ENCODE measurements around the gene ZNF148.

- TF ChIP-seq, protein P1, sequence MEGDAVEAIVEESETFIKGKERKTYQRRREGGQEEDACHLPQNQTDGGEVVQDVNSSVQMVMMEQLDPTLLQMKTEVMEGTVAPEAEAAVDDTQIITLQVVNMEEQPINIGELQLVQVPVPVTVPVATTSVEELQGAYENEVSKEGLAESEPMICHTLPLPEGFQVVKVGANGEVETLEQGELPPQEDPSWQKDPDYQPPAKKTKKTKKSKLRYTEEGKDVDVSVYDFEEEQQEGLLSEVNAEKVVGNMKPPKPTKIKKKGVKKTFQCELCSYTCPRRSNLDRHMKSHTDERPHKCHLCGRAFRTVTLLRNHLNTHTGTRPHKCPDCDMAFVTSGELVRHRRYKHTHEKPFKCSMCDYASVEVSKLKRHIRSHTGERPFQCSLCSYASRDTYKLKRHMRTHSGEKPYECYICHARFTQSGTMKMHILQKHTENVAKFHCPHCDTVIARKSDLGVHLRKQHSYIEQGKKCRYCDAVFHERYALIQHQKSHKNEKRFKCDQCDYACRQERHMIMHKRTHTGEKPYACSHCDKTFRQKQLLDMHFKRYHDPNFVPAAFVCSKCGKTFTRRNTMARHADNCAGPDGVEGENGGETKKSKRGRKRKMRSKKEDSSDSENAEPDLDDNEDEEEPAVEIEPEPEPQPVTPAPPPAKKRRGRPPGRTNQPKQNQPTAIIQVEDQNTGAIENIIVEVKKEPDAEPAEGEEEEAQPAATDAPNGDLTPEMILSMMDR (IDR thresholded peaks at IDR 0.05): no peak
- TF ChIP-seq PREB (CRISPR knock-in tag; IDR thresholded peaks at IDR 0.05; ENCODE audit: borderline replicate concordance): no peak
- TF ChIP-seq ZNF416 (CRISPR knock-in tag; IDR thresholded peaks at IDR 0.05): no peak
- no peak for TF ChIP-seq ZBTB21 (CRISPR knock-in tag; IDR thresholded peaks at IDR 0.05; ENCODE audit: borderline replicate concordance)
- no peak for TF ChIP-seq SP1 (CRISPR knock-in tag; conservative IDR thresholded peaks at IDR 0.05)
- TF ChIP-seq SMAD3 (CRISPR knock-in tag; IDR thresholded peaks at IDR 0.05; ENCODE audit: borderline replicate concordance): no peak
- TF ChIP-seq, protein P2, sequence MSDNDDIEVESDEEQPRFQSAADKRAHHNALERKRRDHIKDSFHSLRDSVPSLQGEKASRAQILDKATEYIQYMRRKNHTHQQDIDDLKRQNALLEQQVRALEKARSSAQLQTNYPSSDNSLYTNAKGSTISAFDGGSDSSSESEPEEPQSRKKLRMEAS (CRISPR knock-in tag; IDR thresholded peaks at IDR 0.05): no peak
- TF ChIP-seq, protein P3, sequence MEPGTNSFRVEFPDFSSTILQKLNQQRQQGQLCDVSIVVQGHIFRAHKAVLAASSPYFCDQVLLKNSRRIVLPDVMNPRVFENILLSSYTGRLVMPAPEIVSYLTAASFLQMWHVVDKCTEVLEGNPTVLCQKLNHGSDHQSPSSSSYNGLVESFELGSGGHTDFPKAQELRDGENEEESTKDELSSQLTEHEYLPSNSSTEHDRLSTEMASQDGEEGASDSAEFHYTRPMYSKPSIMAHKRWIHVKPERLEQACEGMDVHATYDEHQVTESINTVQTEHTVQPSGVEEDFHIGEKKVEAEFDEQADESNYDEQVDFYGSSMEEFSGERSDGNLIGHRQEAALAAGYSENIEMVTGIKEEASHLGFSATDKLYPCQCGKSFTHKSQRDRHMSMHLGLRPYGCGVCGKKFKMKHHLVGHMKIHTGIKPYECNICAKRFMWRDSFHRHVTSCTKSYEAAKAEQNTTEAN (CRISPR knock-in tag; IDR thresholded peaks at IDR 0.05): no peak
- TF ChIP-seq, protein P4, sequence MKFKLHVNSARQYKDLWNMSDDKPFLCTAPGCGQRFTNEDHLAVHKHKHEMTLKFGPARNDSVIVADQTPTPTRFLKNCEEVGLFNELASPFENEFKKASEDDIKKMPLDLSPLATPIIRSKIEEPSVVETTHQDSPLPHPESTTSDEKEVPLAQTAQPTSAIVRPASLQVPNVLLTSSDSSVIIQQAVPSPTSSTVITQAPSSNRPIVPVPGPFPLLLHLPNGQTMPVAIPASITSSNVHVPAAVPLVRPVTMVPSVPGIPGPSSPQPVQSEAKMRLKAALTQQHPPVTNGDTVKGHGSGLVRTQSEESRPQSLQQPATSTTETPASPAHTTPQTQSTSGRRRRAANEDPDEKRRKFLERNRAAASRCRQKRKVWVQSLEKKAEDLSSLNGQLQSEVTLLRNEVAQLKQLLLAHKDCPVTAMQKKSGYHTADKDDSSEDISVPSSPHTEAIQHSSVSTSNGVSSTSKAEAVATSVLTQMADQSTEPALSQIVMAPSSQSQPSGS (CRISPR knock-in tag; IDR thresholded peaks at IDR 0.05; ENCODE audit: borderline replicate concordance, low read depth): no peak
- TF ChIP-seq, protein P5, sequence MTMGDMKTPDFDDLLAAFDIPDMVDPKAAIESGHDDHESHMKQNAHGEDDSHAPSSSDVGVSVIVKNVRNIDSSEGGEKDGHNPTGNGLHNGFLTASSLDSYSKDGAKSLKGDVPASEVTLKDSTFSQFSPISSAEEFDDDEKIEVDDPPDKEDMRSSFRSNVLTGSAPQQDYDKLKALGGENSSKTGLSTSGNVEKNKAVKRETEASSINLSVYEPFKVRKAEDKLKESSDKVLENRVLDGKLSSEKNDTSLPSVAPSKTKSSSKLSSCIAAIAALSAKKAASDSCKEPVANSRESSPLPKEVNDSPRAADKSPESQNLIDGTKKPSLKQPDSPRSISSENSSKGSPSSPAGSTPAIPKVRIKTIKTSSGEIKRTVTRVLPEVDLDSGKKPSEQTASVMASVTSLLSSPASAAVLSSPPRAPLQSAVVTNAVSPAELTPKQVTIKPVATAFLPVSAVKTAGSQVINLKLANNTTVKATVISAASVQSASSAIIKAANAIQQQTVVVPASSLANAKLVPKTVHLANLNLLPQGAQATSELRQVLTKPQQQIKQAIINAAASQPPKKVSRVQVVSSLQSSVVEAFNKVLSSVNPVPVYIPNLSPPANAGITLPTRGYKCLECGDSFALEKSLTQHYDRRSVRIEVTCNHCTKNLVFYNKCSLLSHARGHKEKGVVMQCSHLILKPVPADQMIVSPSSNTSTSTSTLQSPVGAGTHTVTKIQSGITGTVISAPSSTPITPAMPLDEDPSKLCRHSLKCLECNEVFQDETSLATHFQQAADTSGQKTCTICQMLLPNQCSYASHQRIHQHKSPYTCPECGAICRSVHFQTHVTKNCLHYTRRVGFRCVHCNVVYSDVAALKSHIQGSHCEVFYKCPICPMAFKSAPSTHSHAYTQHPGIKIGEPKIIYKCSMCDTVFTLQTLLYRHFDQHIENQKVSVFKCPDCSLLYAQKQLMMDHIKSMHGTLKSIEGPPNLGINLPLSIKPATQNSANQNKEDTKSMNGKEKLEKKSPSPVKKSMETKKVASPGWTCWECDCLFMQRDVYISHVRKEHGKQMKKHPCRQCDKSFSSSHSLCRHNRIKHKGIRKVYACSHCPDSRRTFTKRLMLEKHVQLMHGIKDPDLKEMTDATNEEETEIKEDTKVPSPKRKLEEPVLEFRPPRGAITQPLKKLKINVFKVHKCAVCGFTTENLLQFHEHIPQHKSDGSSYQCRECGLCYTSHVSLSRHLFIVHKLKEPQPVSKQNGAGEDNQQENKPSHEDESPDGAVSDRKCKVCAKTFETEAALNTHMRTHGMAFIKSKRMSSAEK (CRISPR knock-in tag; IDR thresholded peaks at IDR 0.05; ENCODE audit: borderline replicate concordance): no peak
- no peak for TF ChIP-seq ZNF671 (CRISPR knock-in tag; IDR thresholded peaks at IDR 0.05)
- peak; percentile 40; the same call in 1 of the 2 replicates for TF ChIP-seq USF2 (CRISPR knock-in tag; IDR thresholded peaks at IDR 0.05)
- TF ChIP-seq KAT7 (CRISPR knock-in tag; IDR thresholded peaks at IDR 0.05; ENCODE audit: borderline replicate concordance): no peak
These were observed 180.1 kb downstream of the ZNF148 start for GRCh38 chr3:125194849-125195601.
